ENCODE measurements around the gene PTPRM.
"Not testable (repeated sequence)": the region's sequence is repeated elsewhere in the genome, so short reads cannot be mapped to it uniquely, and the experiment has no call there.

The PTPRM gene

GRCh38 chr18:7954238-7954637 lies 387.1 kb downstream of the PTPRM start:
- 100% methylated on average over 1 of the region's 1 CpG for WGBS, 2 experiments (ENCODE audit: insufficient coverage in 2 of 2)
- no peaks in the 10 kb centered on the region for H3K36me3 ChIP-seq (ENCODE audit: control insufficient read depth, insufficient read depth, low read length)

GRCh38 chr18:7955175-7955574 lies 388.1 kb downstream of the PTPRM start:
- H3K4me1 ChIP-seq (ENCODE audit: control insufficient read depth, insufficient read depth, low read length, poor library complexity, severe bottlenecking): no peaks in the 10 kb centered on the region
- no peaks in the 10 kb centered on the region for H3K36me3 ChIP-seq (ENCODE audit: control insufficient read depth, insufficient read depth, low read length)
- H3K27ac ChIP-seq (ENCODE audit: low read depth, low read length, severe bottlenecking): no peak overlapping the region
- H3K4me3 ChIP-seq (ENCODE audit: extremely low read depth, insufficient read depth, low read length, poor library complexity, severe bottlenecking): no peak overlapping the region
- WGBS, 2 experiments (ENCODE audit: insufficient coverage in 2 of 2): 94 to 95% methylated on average over 4 to 6 of the region's 7 CpGs
- no peaks in the 10 kb centered on the region for H3K9me3 ChIP-seq (ENCODE audit: control insufficient read depth, low read length)

More at GRCh38 chr18:7954238-7954637, 387.1 kb downstream of the PTPRM start:
- no peaks in the 10 kb centered on the region for H3K9me3 ChIP-seq (ENCODE audit: control insufficient read depth, low read length)
- H3K4me1 ChIP-seq (ENCODE audit: control insufficient read depth, insufficient read depth, low read length, poor library complexity, severe bottlenecking): no peaks in the 10 kb centered on the region
- H3K4me3 ChIP-seq (ENCODE audit: extremely low read depth, insufficient read depth, low read length, poor library complexity, severe bottlenecking): no peak overlapping the region
- no peak overlapping the region for H3K27ac ChIP-seq (ENCODE audit: low read depth, low read length, severe bottlenecking)

- Histone ChIP-seq H3K27ac (ENCODE audit: low read depth, low read length, severe bottlenecking) (no peak overlapping the region), H3K9me3 (ENCODE audit: control insufficient read depth, low read length) (no peaks in the 10 kb centered on the region), H3K4me3 (ENCODE audit: extremely low read depth, insufficient read depth, low read length, poor library complexity, severe bottlenecking) (no peak overlapping the region), H3K36me3 (ENCODE audit: control insufficient read depth, insufficient read depth, low read length) (no peaks in the 10 kb centered on the region), H3K4me1 (ENCODE audit: control insufficient read depth, insufficient read depth, low read length, poor library complexity, severe bottlenecking) (no peaks in the 10 kb centered on the region)
- 100% methylated on average over 1 to 3 of the region's 3 CpGs for WGBS, 2 experiments (ENCODE audit: insufficient coverage in 2 of 2)
Measured at GRCh38 chr18:7957297-7957696, 390.2 kb downstream of the PTPRM start.

- Histone ChIP-seq H3K36me3 (ENCODE audit: control insufficient read depth, insufficient read depth, low read length) (no peaks in the 10 kb centered on the region), H3K4me1 (ENCODE audit: control insufficient read depth, insufficient read depth, low read length, poor library complexity, severe bottlenecking) (no peaks in the 10 kb centered on the region), H3K4me3 (ENCODE audit: extremely low read depth, insufficient read depth, low read length, poor library complexity, severe bottlenecking) (no peak overlapping the region), H3K9me3 (ENCODE audit: control insufficient read depth, low read length) (no peaks in the 10 kb centered on the region), H3K27ac (ENCODE audit: low read depth, low read length, severe bottlenecking) (no peak overlapping the region)
- 100% methylated on average over 1 to 3 of the region's 4 CpGs for WGBS, 2 experiments (ENCODE audit: insufficient coverage in 2 of 2)
Measured at GRCh38 chr18:7958081-7958896, 391.2 kb downstream of the PTPRM start.

- Histone ChIP-seq H3K9me3 (ENCODE audit: control insufficient read depth, low read length) (no peaks in the 10 kb centered on the region), H3K27ac (ENCODE audit: low read depth, low read length, severe bottlenecking) (no peak overlapping the region), H3K36me3 (ENCODE audit: control insufficient read depth, insufficient read depth, low read length) (no peaks in the 10 kb centered on the region), H3K4me3 (ENCODE audit: extremely low read depth, insufficient read depth, low read length, poor library complexity, severe bottlenecking) (no peak overlapping the region), H3K4me1 (ENCODE audit: control insufficient read depth, insufficient read depth, low read length, poor library complexity, severe bottlenecking) (no peaks in the 10 kb centered on the region)
- WGBS, 2 experiments (ENCODE audit: insufficient coverage in 2 of 2): 83 to 100% methylated on average over 1 of the region's 1 CpG
Measured at GRCh38 chr18:7958897-7959146, 391.7 kb downstream of the PTPRM start.

GRCh38 chr18:7966682-7967081 lies 399.6 kb downstream of the PTPRM start:
- H3K36me3 ChIP-seq (ENCODE audit: control insufficient read depth, insufficient read depth, low read length); H3K9me3 ChIP-seq (ENCODE audit: control insufficient read depth, low read length); H3K4me3 ChIP-seq (ENCODE audit: extremely low read depth, insufficient read depth, low read length, poor library complexity, severe bottlenecking); H3K4me1 ChIP-seq (ENCODE audit: control insufficient read depth, insufficient read depth, low read length, poor library complexity, severe bottlenecking); H3K27ac ChIP-seq (ENCODE audit: low read depth, low read length, severe bottlenecking): not testable (repeated sequence)
- 53% methylated on average over 3 of the region's 18 CpGs; no CpG with 5 or more reads in 1 of the 2 experiments for WGBS, 2 experiments (ENCODE audit: insufficient coverage in 2 of 2)

- WGBS, 2 experiments (ENCODE audit: insufficient coverage in 2 of 2): 78 to 85% methylated on average over 3 to 6 of the region's 6 CpGs
- Histone ChIP-seq H3K9me3 (ENCODE audit: control insufficient read depth, low read length) (no peaks in the 10 kb centered on the region), H3K27ac (ENCODE audit: low read depth, low read length, severe bottlenecking) (no peak overlapping the region), H3K4me1 (ENCODE audit: control insufficient read depth, insufficient read depth, low read length, poor library complexity, severe bottlenecking) (no peaks in the 10 kb centered on the region), H3K36me3 (ENCODE audit: control insufficient read depth, insufficient read depth, low read length) (no peaks in the 10 kb centered on the region), H3K4me3 (ENCODE audit: extremely low read depth, insufficient read depth, low read length, poor library complexity, severe bottlenecking) (no peak overlapping the region)
Measured at GRCh38 chr18:7974200-7974874, 407.2 kb downstream of the PTPRM start.

- no peaks in the 10 kb centered on the region for H3K36me3 ChIP-seq (ENCODE audit: control insufficient read depth, insufficient read depth, low read length)
- H3K9me3 ChIP-seq (ENCODE audit: control insufficient read depth, low read length): no peaks in the 10 kb centered on the region
- no peak overlapping the region for H3K27ac ChIP-seq (ENCODE audit: low read depth, low read length, severe bottlenecking)
- H3K4me3 ChIP-seq (ENCODE audit: extremely low read depth, insufficient read depth, low read length, poor library complexity, severe bottlenecking): no peak overlapping the region
- 82 to 100% methylated on average over 1 to 2 of the region's 4 CpGs for WGBS, 2 experiments (ENCODE audit: insufficient coverage in 2 of 2)
- no peaks in the 10 kb centered on the region for H3K4me1 ChIP-seq (ENCODE audit: control insufficient read depth, insufficient read depth, low read length, poor library complexity, severe bottlenecking)
Measured at GRCh38 chr18:7977897-7978296, 410.8 kb downstream of the PTPRM start.

- 86 to 100% methylated on average over 1 to 3 of the region's 4 CpGs for WGBS, 2 experiments (ENCODE audit: insufficient coverage in 2 of 2)
- Histone ChIP-seq H3K4me1 (ENCODE audit: control insufficient read depth, insufficient read depth, low read length, poor library complexity, severe bottlenecking) (no peaks in the 10 kb centered on the region), H3K4me3 (ENCODE audit: extremely low read depth, insufficient read depth, low read length, poor library complexity, severe bottlenecking) (no peak overlapping the region), H3K9me3 (ENCODE audit: control insufficient read depth, low read length) (no peaks in the 10 kb centered on the region), H3K27ac (ENCODE audit: low read depth, low read length, severe bottlenecking) (no peak overlapping the region), H3K36me3 (ENCODE audit: control insufficient read depth, insufficient read depth, low read length) (no peaks in the 10 kb centered on the region)
Measured at GRCh38 chr18:7978834-7979233, 411.7 kb downstream of the PTPRM start.

GRCh38 chr18:7979714-7980113 lies 412.6 kb downstream of the PTPRM start:
- WGBS, 2 experiments (ENCODE audit: insufficient coverage in 2 of 2): 93 to 98% methylated on average over 7 to 8 of the region's 8 CpGs
- H3K4me3 ChIP-seq (ENCODE audit: extremely low read depth, insufficient read depth, low read length, poor library complexity, severe bottlenecking): no peak overlapping the region
- no peaks in the 10 kb centered on the region for H3K9me3 ChIP-seq (ENCODE audit: control insufficient read depth, low read length)
- no peaks in the 10 kb centered on the region for H3K4me1 ChIP-seq (ENCODE audit: control insufficient read depth, insufficient read depth, low read length, poor library complexity, severe bottlenecking)
- no peak overlapping the region for H3K27ac ChIP-seq (ENCODE audit: low read depth, low read length, severe bottlenecking)
- H3K36me3 ChIP-seq (ENCODE audit: control insufficient read depth, insufficient read depth, low read length): no peaks in the 10 kb centered on the region

GRCh38 chr18:7980136-7980535 lies 413.0 kb downstream of the PTPRM start:
- no peaks in the 10 kb centered on the region for H3K4me1 ChIP-seq (ENCODE audit: control insufficient read depth, insufficient read depth, low read length, poor library complexity, severe bottlenecking)
- H3K9me3 ChIP-seq (ENCODE audit: control insufficient read depth, low read length): no peaks in the 10 kb centered on the region
- WGBS, 2 experiments (ENCODE audit: insufficient coverage in 2 of 2): 95 to 97% methylated on average over 2 to 3 of the region's 3 CpGs
- H3K36me3 ChIP-seq (ENCODE audit: control insufficient read depth, insufficient read depth, low read length): no peaks in the 10 kb centered on the region
- no peak overlapping the region for H3K4me3 ChIP-seq (ENCODE audit: extremely low read depth, insufficient read depth, low read length, poor library complexity, severe bottlenecking)
- H3K27ac ChIP-seq (ENCODE audit: low read depth, low read length, severe bottlenecking): no peak overlapping the region

Data from mesodermal cell (in vitro differentiated cells).